CD4-positive, alpha-beta T cell (primary cell): ENCODE measurements around the gene HHAT. TPM values are rescaled to one million over a fixed set of nuclear protein-coding genes. Genes with fewer than 3 reads are reported as not detected.

Experiments
- ATAC-seq: fragments of 200-7000 bp; cut with Tn5 transposase; one replicate; pipeline ENCODE4 v1.10.0; 2022; ENCODE audit warnings: mild to moderate bottlenecking; ENCODE audit not compliant: poor library complexity
- CTCF ChIA-PET: fragments of 350-600 bp; sonication (Branson Sonifier 250); formaldehyde crosslinking; loops from one replicate; lab custom pipeline; 2021; ENCODE audit warnings: antibody characterized with exemption, inconsistent platforms; lab: Charles Lee
- POLR2A ChIA-PET: fragments of 350-600 bp; sonication (Branson Sonifier 250); formaldehyde crosslinking; loops from one replicate; lab custom pipeline; 2021; ENCODE audit warnings: antibody characterized with exemption, inconsistent platforms; lab: Charles Lee
- DNase-seq, 14 experiments: peaks; one replicate each; pipeline ENCODE4 v3.0.0-alpha.2; 2013 to 2020; ENCODE audit warnings: mixed read lengths in 2 of 14
- H3K27ac ChIP-seq, 2 donors: one replicate each; pipeline versions ENCODE4 v1.5.1 to v1.7.0; 2013; ENCODE audit warnings: low read length in 2 of 2, low read depth in 1 of 2, mild to moderate bottlenecking in 1 of 2
- H3K27me3 ChIP-seq, 2 experiments: 1 replicate in 1 of 2; 2 replicates in 1 of 2; pipeline versions ENCODE4 v1.6.1 to v1.7.0; 2013; ENCODE audit warnings: low read length in 2 of 2, control low read depth in 1 of 2, mild to moderate bottlenecking in 1 of 2, moderate library complexity in 1 of 2; ENCODE audit not compliant: insufficient read depth in 2 of 2, control insufficient read depth in 1 of 2
- H3K36me3 ChIP-seq: one replicate; pipeline ENCODE4 v1.6.1; 2013; ENCODE audit warnings: low read length, control low read depth; ENCODE audit not compliant: insufficient read depth
- H3K4me1 ChIP-seq: one replicate; pipeline ENCODE4 v1.6.1; 2013; ENCODE audit warnings: low read length, control low read depth; ENCODE audit not compliant: insufficient read depth
- H3K4me3 ChIP-seq: one replicate; pipeline ENCODE4 v1.5.1; 2013; ENCODE audit warnings: mild to moderate bottlenecking, low read length, moderate library complexity
- H3K9me3 ChIP-seq, 2 experiments: 1 replicate in 1 of 2; 2 replicates in 1 of 2; pipeline versions ENCODE4 v1.6.1 to v1.7.0; 2013; ENCODE audit warnings: low read length in 2 of 2, mild to moderate bottlenecking in 2 of 2, control low read depth in 1 of 2, moderate library complexity in 1 of 2; ENCODE audit not compliant: control insufficient read depth in 1 of 2, insufficient read depth in 1 of 2
- H3K27ac Mint-ChIP-seq: one replicate; pipeline ENCODE4 v1.8.0; 2020; ENCODE audit warnings: mixed read lengths
- H3K27me3 Mint-ChIP-seq: one replicate; pipeline ENCODE4 v1.8.0; 2021; ENCODE audit warnings: mixed read lengths
- H3K36me3 Mint-ChIP-seq: one replicate; pipeline ENCODE4 v1.8.0; 2021; ENCODE audit warnings: low read depth, mixed read lengths
- H3K4me1 Mint-ChIP-seq: one replicate; pipeline ENCODE4 v1.8.0; 2021; ENCODE audit warnings: low read depth, mixed read lengths
- H3K4me3 Mint-ChIP-seq: one replicate; pipeline ENCODE4 v1.8.0; 2020; ENCODE audit warnings: mild to moderate bottlenecking, mixed read lengths
- H3K9me3 Mint-ChIP-seq: one replicate; pipeline ENCODE4 v1.8.0; 2020; ENCODE audit warnings: mixed read lengths
- CTCF ChIP-seq: fragments of 200-600 bp; IDR thresholded peaks from one replicate; pipeline ENCODE4 v1.8.0; 2022; ENCODE audit warnings: antibody characterized with exemption, mild to moderate bottlenecking
- intact Hi-C, 2 experiments: fragments of 100-400 bp; cut with DNase I in 1 of 2; cut with micrococcal nuclease in 1 of 2; formaldehyde crosslinking; loops; one replicate each; pipeline versions ENCODE4 v1.15.1 to v1.9.0; 2023 to 2025; cut with DNase I, micrococcal nuclease
- total RNA-seq, 174 experiments: library from RNA in 2 of 174; stranded (reverse) in 2 of 174; gene quantifications; one replicate each; pipeline ENCODE4 v1.2.3 and lab custom pipeline; 2021 to 2026

Gene HHAT
- total RNA-seq, 2 experiments from 2014 or later, result 3.1 to 3.3 TPM

- no peaks in the 10 kb centered on the region for H3K36me3 Mint-ChIP-seq
- DNase-seq, result no peak
- H3K27me3 Mint-ChIP-seq, result no peaks in the 10 kb centered on the region
- H3K27ac Mint-ChIP-seq, result no peak overlapping the region
- no peaks in the 10 kb centered on the region for H3K36me3 ChIP-seq
- intact Hi-C loops, result no loop called here
- H3K4me3 ChIP-seq, result no peak overlapping the region
- peaks cover 27% of the 10 kb centered on the region for H3K4me1 ChIP-seq
- no peak overlapping the region for H3K27ac ChIP-seq
- H3K27me3 ChIP-seq, result no peaks in the 10 kb centered on the region
- H3K9me3 Mint-ChIP-seq, result no peaks in the 10 kb centered on the region
- TF ChIP-seq CTCF, result no peak
- H3K4me1 Mint-ChIP-seq, result peaks cover 28% of the 10 kb centered on the region
- ATAC-seq, result no peak
- ChIA-PET CTCF (no interaction called here), POLR2A (no interaction called here)
- no peak overlapping the region for H3K4me3 Mint-ChIP-seq
- H3K9me3 ChIP-seq, result no peaks in the 10 kb centered on the region
These were observed 6.3 kb downstream of the HHAT start for GRCh38 chr1:210335001-210335400.

- no peak overlapping the region for H3K4me3 ChIP-seq
- H3K4me1 ChIP-seq, result peaks cover 30% of the 10 kb centered on the region
- H3K9me3 ChIP-seq, result no peaks in the 10 kb centered on the region
- DNase-seq (no peak), ATAC-seq (no peak)
- POLR2A ChIA-PET, result no interaction called here
- H3K36me3 ChIP-seq, result no peaks in the 10 kb centered on the region
- no peak for TF ChIP-seq CTCF
- H3K27me3 Mint-ChIP-seq, result no peaks in the 10 kb centered on the region
- no peaks in the 10 kb centered on the region for H3K27me3 ChIP-seq
- no peak overlapping the region for H3K4me3 Mint-ChIP-seq
- H3K9me3 Mint-ChIP-seq, result no peaks in the 10 kb centered on the region
- intact Hi-C loops, result no loop called here
- H3K27ac Mint-ChIP-seq, result no peak overlapping the region
- CTCF ChIA-PET, result no interaction called here
- peaks cover 20% of the 10 kb centered on the region for H3K4me1 Mint-ChIP-seq
- H3K27ac ChIP-seq, result no peak overlapping the region
- H3K36me3 Mint-ChIP-seq, result no peaks in the 10 kb centered on the region
These were observed 7.7 kb downstream of the HHAT start for GRCh38 chr1:210336362-210336761.

GRCh38 chr1:210339500-210339899 is 10.8 kb downstream of the HHAT start:
- no peak overlapping the region for H3K27ac ChIP-seq
- ATAC-seq (no peak), DNase-seq (no peak)
- intact Hi-C loops, result no loop called here
- CTCF ChIA-PET, result no interaction called here
- no peak for TF ChIP-seq CTCF
- POLR2A ChIA-PET, result no interaction called here
- Mint-ChIP-seq H3K4me1 (no peaks in the 10 kb centered on the region), H3K36me3 (no peaks in the 10 kb centered on the region), H3K4me3 (no peak overlapping the region), H3K9me3 (no peaks in the 10 kb centered on the region), H3K27ac (no peak overlapping the region), H3K27me3 (no peaks in the 10 kb centered on the region)
- H3K9me3 ChIP-seq, result no peaks in the 10 kb centered on the region
- H3K27me3 ChIP-seq, result no peaks in the 10 kb centered on the region
- H3K36me3 ChIP-seq, result no peaks in the 10 kb centered on the region
- H3K4me1 ChIP-seq, result peaks cover 18% of the 10 kb centered on the region
- H3K4me3 ChIP-seq, result no peak overlapping the region
